CD4-positive, alpha-beta T cell treated with Interleukin-15 for 1 hour (primary cell): ENCODE results near the gene ADAMTS9.

ENCODE experiments used
- DNase-seq: peaks from one replicate; pipeline ENCODE4 v3.0.0-alpha.2; 2020

ADAMTS9 gene

GRCh38 chr3:64530434-64531049 lies 157.3 kb downstream of the ADAMTS9 start:
- no peak for DNase-seq

- no peak for DNase-seq
Measured at GRCh38 chr3:64523324-64523723, 164.5 kb downstream of the ADAMTS9 start.

GRCh38 chr3:64520334-64520733 lies 167.5 kb downstream of the ADAMTS9 start:
- no peak for DNase-seq

- no peak for DNase-seq
Measured at GRCh38 chr3:64518950-64519349, 168.8 kb downstream of the ADAMTS9 start.

- no peak for DNase-seq
Measured at GRCh38 chr3:64518496-64518895, 169.3 kb downstream of the ADAMTS9 start.

GRCh38 chr3:64514889-64515288 lies 172.9 kb downstream of the ADAMTS9 start:
- DNase-seq, result no peak

GRCh38 chr3:64509206-64509605 lies 178.6 kb downstream of the ADAMTS9 start:
- no peak for DNase-seq

- DNase-seq, result no peak
Measured at GRCh38 chr3:64508140-64508539, 179.7 kb downstream of the ADAMTS9 start.

GRCh38 chr3:64506255-64506654 lies 181.5 kb downstream of the ADAMTS9 start:
- DNase-seq, result no peak

GRCh38 chr3:64505419-64505818 lies 182.4 kb downstream of the ADAMTS9 start:
- no peak for DNase-seq

GRCh38 chr3:64502284-64502683 lies 185.5 kb downstream of the ADAMTS9 start:
- DNase-seq, result no peak

- no peak for DNase-seq
Measured at GRCh38 chr3:64501298-64501906, 186.4 kb downstream of the ADAMTS9 start.

- no peak for DNase-seq
Measured at GRCh38 chr3:64496786-64497490, 190.9 kb downstream of the ADAMTS9 start.

GRCh38 chr3:64495781-64496334 lies 191.9 kb downstream of the ADAMTS9 start:
- no peak for DNase-seq

GRCh38 chr3:64495121-64495780 lies 192.5 kb downstream of the ADAMTS9 start:
- no peak for DNase-seq

GRCh38 chr3:64494526-64494925 lies 193.3 kb downstream of the ADAMTS9 start:
- no peak for DNase-seq

GRCh38 chr3:64493149-64493548 lies 194.7 kb downstream of the ADAMTS9 start:
- no peak for DNase-seq

GRCh38 chr3:64491843-64492242 lies 196.0 kb downstream of the ADAMTS9 start:
- DNase-seq, result no peak

GRCh38 chr3:64490180-64490724 lies 197.5 kb downstream of the ADAMTS9 start:
- no peak for DNase-seq

- no peak for DNase-seq
Measured at GRCh38 chr3:64489361-64490044, 198.3 kb downstream of the ADAMTS9 start.

GRCh38 chr3:64488939-64489338 lies 198.9 kb downstream of the ADAMTS9 start:
- DNase-seq, result no peak

- DNase-seq, result peak; percentile 43
Measured at GRCh38 chr3:64484289-64484992, 203.4 kb downstream of the ADAMTS9 start.
